Measurements from ENCODE around the gene EFNA5. TPM values are rescaled to one million over a fixed set of nuclear protein-coding genes. Genes with fewer than 3 reads are reported as not detected.

The EFNA5 gene
- polyA plus RNA-seq, 3 donors, result 0.01 TPM; not detected in 2

DNA sequence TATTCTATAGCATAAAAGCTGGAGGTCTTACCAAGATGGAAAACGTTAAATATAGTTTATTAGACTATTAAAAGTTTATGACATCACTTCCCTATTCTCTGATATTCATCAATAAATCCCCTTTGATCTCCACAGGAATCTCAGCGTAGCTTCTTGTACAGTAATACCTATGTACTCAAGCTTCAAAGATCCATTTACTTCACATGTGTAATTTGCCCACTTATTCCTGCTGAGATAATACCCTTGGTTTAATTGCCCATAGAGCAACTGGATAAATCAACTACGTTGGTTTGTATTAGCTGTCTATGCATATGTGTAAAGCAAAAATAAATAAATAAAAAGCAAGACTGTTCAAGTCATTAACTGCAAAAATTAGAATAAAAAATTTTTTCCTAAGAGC, 219.7 kb downstream of the EFNA5 start:
- DNase-seq, result no peak
- H4K20me1 ChIP-seq (ENCODE audit: insufficient read depth, low read length), result no peaks in the 10 kb centered on the region
- H3K4me1 ChIP-seq (ENCODE audit: control insufficient read depth in 1 of 2, insufficient read depth in 2 of 2, low read length in 2 of 2), result no peaks in the 10 kb centered on the region
- H3K27me3 ChIP-seq (ENCODE audit: control insufficient read depth in 2 of 2, insufficient read depth in 2 of 2, low read length in 2 of 2), result no peaks in the 10 kb centered on the region
- intact Hi-C loops (cut with micrococcal nuclease), result no loop called here
- Mint-ChIP-seq H3K4me1 (peaks cover 9% of the 10 kb centered on the region), H3K4me3 (no peak overlapping the region), H3K9me3 (no peaks in the 10 kb centered on the region), H3K36me3 (no peaks in the 10 kb centered on the region), H3K27ac (no peak overlapping the region), H3K27me3 (ENCODE audit: low read depth in 3 of 3) (peaks cover 0 to 2% (median 0%) of the 10 kb centered on the region in 3 donors)
- no peaks in the 10 kb centered on the region for H3K9me3 ChIP-seq (replicated peaks in 1 of 2; ENCODE audit: control insufficient read depth in 1 of 2, insufficient read depth in 1 of 2, low read length in 2 of 2)
- H3K36me3 ChIP-seq (replicated peaks in 1 of 2; ENCODE audit: control insufficient read depth in 1 of 2, insufficient read depth in 2 of 2, low read length in 2 of 2), result no peaks in the 10 kb centered on the region
- no peak overlapping the region for H3K9ac ChIP-seq (ENCODE audit: insufficient read depth, low read length, poor library complexity, severe bottlenecking)
- no peak overlapping the region for H3K4me3 ChIP-seq (replicated peaks in 1 of 3; ENCODE audit: low read depth in 2 of 3, low read length in 3 of 3)
- H3K27ac ChIP-seq (ENCODE audit: low read depth in 1 of 2, low read length in 2 of 2), result no peak overlapping the region
- TF ChIP-seq, protein P1, sequence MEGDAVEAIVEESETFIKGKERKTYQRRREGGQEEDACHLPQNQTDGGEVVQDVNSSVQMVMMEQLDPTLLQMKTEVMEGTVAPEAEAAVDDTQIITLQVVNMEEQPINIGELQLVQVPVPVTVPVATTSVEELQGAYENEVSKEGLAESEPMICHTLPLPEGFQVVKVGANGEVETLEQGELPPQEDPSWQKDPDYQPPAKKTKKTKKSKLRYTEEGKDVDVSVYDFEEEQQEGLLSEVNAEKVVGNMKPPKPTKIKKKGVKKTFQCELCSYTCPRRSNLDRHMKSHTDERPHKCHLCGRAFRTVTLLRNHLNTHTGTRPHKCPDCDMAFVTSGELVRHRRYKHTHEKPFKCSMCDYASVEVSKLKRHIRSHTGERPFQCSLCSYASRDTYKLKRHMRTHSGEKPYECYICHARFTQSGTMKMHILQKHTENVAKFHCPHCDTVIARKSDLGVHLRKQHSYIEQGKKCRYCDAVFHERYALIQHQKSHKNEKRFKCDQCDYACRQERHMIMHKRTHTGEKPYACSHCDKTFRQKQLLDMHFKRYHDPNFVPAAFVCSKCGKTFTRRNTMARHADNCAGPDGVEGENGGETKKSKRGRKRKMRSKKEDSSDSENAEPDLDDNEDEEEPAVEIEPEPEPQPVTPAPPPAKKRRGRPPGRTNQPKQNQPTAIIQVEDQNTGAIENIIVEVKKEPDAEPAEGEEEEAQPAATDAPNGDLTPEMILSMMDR (IDR thresholded peaks at IDR 0.05), result no peak
- no peak overlapping the region for H2AFZ ChIP-seq (ENCODE audit: insufficient read depth, low read depth, low read length, poor library complexity, severe bottlenecking)
- H3K79me2 ChIP-seq (ENCODE audit: insufficient read depth, low read length), result no peaks in the 10 kb centered on the region
- no peak overlapping the region for H3K4me2 ChIP-seq (replicated peaks; ENCODE audit: extremely low read depth, low read length, poor library complexity, severe bottlenecking)
- 80% methylated on average over 1 of the region's 3 CpGs for WGBS (ENCODE audit: insufficient coverage)

DNA sequence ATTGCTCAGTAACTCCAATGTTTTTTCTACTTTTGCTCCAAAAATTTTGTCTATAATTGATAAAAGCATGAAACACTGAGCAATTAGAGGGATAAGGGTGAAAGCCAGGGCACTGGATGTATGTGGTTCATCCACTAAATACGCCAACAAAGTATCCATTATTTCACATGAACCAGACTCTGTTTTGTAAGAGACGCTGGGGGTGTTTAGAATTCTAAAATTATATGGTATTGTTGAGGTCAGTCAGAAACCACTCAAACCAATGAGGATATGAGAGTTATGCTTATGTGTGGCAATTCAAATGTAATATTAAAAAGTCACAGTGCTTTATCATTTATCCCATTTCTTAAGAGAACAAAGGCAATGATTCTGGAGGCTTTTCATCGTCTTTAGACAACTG, 220.2 kb downstream of the EFNA5 start:
- WGBS (ENCODE audit: insufficient coverage), result no CpG with 5 or more reads among the region's 3 CpGs
- intact Hi-C loops (cut with micrococcal nuclease), result no loop called here
- H3K79me2 ChIP-seq (ENCODE audit: insufficient read depth, low read length), result no peaks in the 10 kb centered on the region

More for the DNA sequence above, 220.2 kb downstream of the EFNA5 start:
- no peak overlapping the region for H3K4me2 ChIP-seq (replicated peaks; ENCODE audit: extremely low read depth, low read length, poor library complexity, severe bottlenecking)
- no peaks in the 10 kb centered on the region for H3K27me3 ChIP-seq (ENCODE audit: control insufficient read depth in 2 of 2, insufficient read depth in 2 of 2, low read length in 2 of 2)
- no peaks in the 10 kb centered on the region for H3K36me3 Mint-ChIP-seq
- no peaks in the 10 kb centered on the region for H3K9me3 Mint-ChIP-seq
- no peak overlapping the region for H2AFZ ChIP-seq (ENCODE audit: insufficient read depth, low read depth, low read length, poor library complexity, severe bottlenecking)
- H3K4me1 Mint-ChIP-seq, result peaks cover 9% of the 10 kb centered on the region
- H3K36me3 ChIP-seq (replicated peaks in 1 of 2; ENCODE audit: control insufficient read depth in 1 of 2, insufficient read depth in 2 of 2, low read length in 2 of 2), result no peaks in the 10 kb centered on the region
- no peak overlapping the region for H3K4me3 Mint-ChIP-seq
- H4K20me1 ChIP-seq (ENCODE audit: insufficient read depth, low read length), result no peaks in the 10 kb centered on the region
- DNase-seq, result no peak
- H3K4me3 ChIP-seq (replicated peaks in 1 of 3; ENCODE audit: low read depth in 2 of 3, low read length in 3 of 3), result no peak overlapping the region
- no peaks in the 10 kb centered on the region for H3K9me3 ChIP-seq (replicated peaks in 1 of 2; ENCODE audit: control insufficient read depth in 1 of 2, insufficient read depth in 1 of 2, low read length in 2 of 2)
- TF ChIP-seq, protein P1 (IDR thresholded peaks at IDR 0.05), result no peak
- no peak overlapping the region for H3K27ac ChIP-seq (ENCODE audit: low read depth in 1 of 2, low read length in 2 of 2)
- H3K27me3 Mint-ChIP-seq (ENCODE audit: low read depth in 3 of 3), result peaks cover 0 to 2% (median 0%) of the 10 kb centered on the region in 3 donors
- H3K27ac Mint-ChIP-seq, result no peak overlapping the region
- no peaks in the 10 kb centered on the region for H3K4me1 ChIP-seq (ENCODE audit: control insufficient read depth in 1 of 2, insufficient read depth in 2 of 2, low read length in 2 of 2)
- H3K9ac ChIP-seq (ENCODE audit: insufficient read depth, low read length, poor library complexity, severe bottlenecking), result no peak overlapping the region

All from CD14-positive monocyte (primary cell).